Heart right ventricle (tissue), 16 donors: ENCODE results near the gene SERPINB10. TPM values are rescaled to one million over a fixed set of nuclear protein-coding genes. Genes with fewer than 3 reads are reported as not detected.

Experiments used
- ATAC-seq, 8 donors: fragments of 200-7000 bp; cut with Tn5 transposase; one replicate each; pipeline ENCODE4 v1.9.1; 2020; ENCODE audit warnings: mild to moderate bottlenecking in 8 of 8, moderate library complexity in 8 of 8, moderate number of reproducible peaks in 1 of 8
- DNase-seq, 2 donors: peaks; one replicate each; pipeline ENCODE4 v3.0.0-alpha.2; 2020
- H3K27ac ChIP-seq, 10 donors: fragments of 200-600 bp; sonication (generic) in 2 of 10; one replicate each; pipeline versions ENCODE4 v1.5.0 to v1.8.0; 2020 to 2022; ENCODE audit warnings: mild to moderate bottlenecking in 3 of 10
- H3K27me3 ChIP-seq, 7 donors: fragments of 200-600 bp; one replicate each; pipeline ENCODE4 v1.8.0; 2021 to 2022; ENCODE audit warnings: mild to moderate bottlenecking in 2 of 7
- H3K36me3 ChIP-seq, 9 donors: fragments of 200-600 bp; sonication (generic) in 1 of 9; one replicate each; pipeline versions ENCODE4 v1.5.0 to v1.8.0; 2020 to 2022; ENCODE audit warnings: mild to moderate bottlenecking in 2 of 9
- H3K4me1 ChIP-seq, 9 donors: fragments of 200-600 bp; sonication (generic) in 1 of 9; one replicate each; pipeline versions ENCODE4 v1.5.0 to v1.8.0; 2020 to 2022; ENCODE audit warnings: mild to moderate bottlenecking in 4 of 9
- H3K4me3 ChIP-seq, 10 donors: fragments of 200-600 bp; sonication (generic) in 2 of 10; one replicate each; pipeline versions ENCODE4 v1.5.0 to v1.8.0; 2020 to 2022; ENCODE audit warnings: mild to moderate bottlenecking in 7 of 10, moderate library complexity in 2 of 10
- H3K9me3 ChIP-seq, 11 donors: fragments of 200-600 bp in 10 of 11; sonication (generic) in 2 of 11; one replicate each; pipeline versions ENCODE4 v1.5.0 to v1.8.0; 2013 to 2022; ENCODE audit warnings: mild to moderate bottlenecking in 2 of 11, control low read depth in 1 of 11, moderate library complexity in 1 of 11
- WGBS, 2 donors: extraction: QIAGEN DNeasy Blood & Tissue Kit; methylation state at CpG; one replicate each; pipeline ENCODE4 v1.1.7; 2013; ENCODE audit warnings: inconsistent platforms in 1 of 2; 5-methylcytosine and 5-hydroxymethylcytosine counted together
- intact Hi-C, 10 donors: fragments of 100-400 bp; cut with DNase I; formaldehyde crosslinking; loops; one replicate each; pipeline versions ENCODE4 v1.11.1 to v1.14.2; 2022
- polyA plus RNA-seq, 2 donors: library from polyadenylated mRNA; stranded (reverse); fragments of 200-250 nt; gene quantifications; one replicate each; pipeline ENCODE4 v1.2.3, GENCODE V29; 2013
- total RNA-seq, 10 donors: library from RNA; stranded (reverse); fragmentation: NEBNext Ultra II Directional in 3 of 10; extraction: Animal tissue kit (Norgen Biotek cat#: 25700) in 3 of 10; gene quantifications; one replicate each; pipeline versions ENCODE4 v1.2.1 to v1.2.4, GENCODE V29; 2021 to 2023
- TF ChIP-seq, protein P1 (sequence below), 9 donors: fragments of 200-600 bp; sonication (generic) in 2 of 9; IDR thresholded peaks; one replicate each; pipeline versions ENCODE4 v1.5.0 to v1.8.0; 2021 to 2022; ENCODE audit warnings: antibody characterized with exemption in 9 of 9, mild to moderate bottlenecking in 5 of 9, moderate library complexity in 1 of 9
- donor health status: Arrhythmogenic right ventricular cardiomyopathy.
- donor health status: ischemic (EF 13 %, LVEDD 7.1; RV severe dilation, severe dysfunction).
- donor health status: healthy with polysubstance abuse.
- donor health status: DM: no; HTN: yes; CAD: no.
- donor health status: DM: no; HTN: no; CAD: no.
- donor health status: ischemic (EF 25% LVEDD 6.9; RV normal size, moderate dysfunction).
- donor health status: ischemic (EF 25% LVEDD 5.7; RV mildly dilated, moderate dysfunction).
- donor health status: healthy.
- donor health status: DM: yes; HTN: yes; CAD: no.
- donor health status: Ischemic cardiomyopathy.
- donor health status: ischemic (EF 35%, LVEDD 5.7; RV mildly dilated, moderate dysfunction).
- donor health status: nonischemic (EF 11% LVEDD 7.7; RV severe dilation, severe dysfunction).
- donor health status: DM: yes; HTN: yes; CAD: no.
- donor health status: PGD.
- donor health status: ischemic (EF 29% LVEDD 5.4; RV normal size, mild dysfunction).
- donor health status: nonischemic (EF 23%, LVEDD 6.1; RV moderate dilation, normal function).

SERPINB10 gene
- total and polyA plus RNA-seq, 12 donors: not detected

DNA sequence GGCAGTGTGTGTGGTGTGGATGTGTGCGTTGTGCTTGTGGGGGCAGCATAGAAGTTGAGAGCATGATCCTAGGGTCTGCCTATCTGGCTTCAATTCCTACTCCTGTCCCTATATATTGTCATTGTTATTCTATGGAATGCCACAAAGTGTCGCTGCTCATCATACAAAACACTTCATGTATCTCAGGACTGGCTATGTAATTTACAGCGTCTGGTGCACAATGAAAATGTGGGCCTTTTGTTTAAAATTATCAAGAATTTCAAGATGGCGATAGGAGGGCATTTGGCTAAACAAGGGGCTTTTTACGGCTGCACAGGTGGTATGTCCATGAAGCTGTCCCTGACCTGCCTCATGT, 16.8 kb upstream of the SERPINB10 start:
- TF ChIP-seq, protein P1, sequence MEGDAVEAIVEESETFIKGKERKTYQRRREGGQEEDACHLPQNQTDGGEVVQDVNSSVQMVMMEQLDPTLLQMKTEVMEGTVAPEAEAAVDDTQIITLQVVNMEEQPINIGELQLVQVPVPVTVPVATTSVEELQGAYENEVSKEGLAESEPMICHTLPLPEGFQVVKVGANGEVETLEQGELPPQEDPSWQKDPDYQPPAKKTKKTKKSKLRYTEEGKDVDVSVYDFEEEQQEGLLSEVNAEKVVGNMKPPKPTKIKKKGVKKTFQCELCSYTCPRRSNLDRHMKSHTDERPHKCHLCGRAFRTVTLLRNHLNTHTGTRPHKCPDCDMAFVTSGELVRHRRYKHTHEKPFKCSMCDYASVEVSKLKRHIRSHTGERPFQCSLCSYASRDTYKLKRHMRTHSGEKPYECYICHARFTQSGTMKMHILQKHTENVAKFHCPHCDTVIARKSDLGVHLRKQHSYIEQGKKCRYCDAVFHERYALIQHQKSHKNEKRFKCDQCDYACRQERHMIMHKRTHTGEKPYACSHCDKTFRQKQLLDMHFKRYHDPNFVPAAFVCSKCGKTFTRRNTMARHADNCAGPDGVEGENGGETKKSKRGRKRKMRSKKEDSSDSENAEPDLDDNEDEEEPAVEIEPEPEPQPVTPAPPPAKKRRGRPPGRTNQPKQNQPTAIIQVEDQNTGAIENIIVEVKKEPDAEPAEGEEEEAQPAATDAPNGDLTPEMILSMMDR (IDR thresholded peaks at IDR 0.05): no peak
- no peaks in the 10 kb centered on the region for H3K36me3 ChIP-seq
- no peak for DNase-seq
- 66 to 72% methylated on average over 5 of the region's 5 CpGs for WGBS, 2 donors
- peaks cover 0 to 38% (median 0%) of the 10 kb centered on the region in 9 donors for H3K4me1 ChIP-seq
- no peak overlapping the region for H3K27ac ChIP-seq
- intact Hi-C loops: no loop called here
- no peak overlapping the region for H3K4me3 ChIP-seq
- no peaks in the 10 kb centered on the region for H3K9me3 ChIP-seq
- ATAC-seq: no peak
- H3K27me3 ChIP-seq: peaks cover 0 to 3% (median 0%) of the 10 kb centered on the region in 7 donors

DNA sequence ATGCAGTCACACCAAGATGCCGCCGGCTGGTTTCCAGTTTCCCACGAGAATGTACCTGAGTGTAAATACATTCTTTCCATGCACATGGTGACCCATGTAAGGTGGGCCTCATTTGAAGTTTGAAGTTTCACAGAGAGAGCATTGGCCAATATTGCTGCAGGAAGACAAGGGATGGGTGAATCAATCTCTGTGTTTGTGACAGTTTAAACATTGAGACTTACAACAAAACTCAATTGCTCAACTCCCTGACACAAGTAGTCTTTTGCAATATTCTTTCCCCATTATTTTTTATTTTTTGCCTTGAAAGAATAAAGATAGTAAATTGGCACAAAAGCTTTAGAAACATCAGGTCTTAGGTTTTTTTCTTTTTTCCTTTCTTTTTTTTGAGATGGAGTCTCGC, 15.2 kb upstream of the SERPINB10 start:
- intact Hi-C loops: no loop called here
- Histone ChIP-seq H3K27ac (no peak overlapping the region), H3K9me3 (no peaks in the 10 kb centered on the region), H3K4me3 (no peak overlapping the region), H3K36me3 (no peaks in the 10 kb centered on the region), H3K27me3 (peaks cover 0 to 4% (median 0%) of the 10 kb centered on the region in 7 donors), H3K4me1 (peaks cover 0 to 47% (median 0%) of the 10 kb centered on the region in 9 donors)
- TF ChIP-seq, protein P1 (IDR thresholded peaks at IDR 0.05): no peak
- ATAC-seq (no peak), DNase-seq (no peak)
- 87 to 92% methylated on average over 4 of the region's 4 CpGs for WGBS, 2 donors

DNA sequence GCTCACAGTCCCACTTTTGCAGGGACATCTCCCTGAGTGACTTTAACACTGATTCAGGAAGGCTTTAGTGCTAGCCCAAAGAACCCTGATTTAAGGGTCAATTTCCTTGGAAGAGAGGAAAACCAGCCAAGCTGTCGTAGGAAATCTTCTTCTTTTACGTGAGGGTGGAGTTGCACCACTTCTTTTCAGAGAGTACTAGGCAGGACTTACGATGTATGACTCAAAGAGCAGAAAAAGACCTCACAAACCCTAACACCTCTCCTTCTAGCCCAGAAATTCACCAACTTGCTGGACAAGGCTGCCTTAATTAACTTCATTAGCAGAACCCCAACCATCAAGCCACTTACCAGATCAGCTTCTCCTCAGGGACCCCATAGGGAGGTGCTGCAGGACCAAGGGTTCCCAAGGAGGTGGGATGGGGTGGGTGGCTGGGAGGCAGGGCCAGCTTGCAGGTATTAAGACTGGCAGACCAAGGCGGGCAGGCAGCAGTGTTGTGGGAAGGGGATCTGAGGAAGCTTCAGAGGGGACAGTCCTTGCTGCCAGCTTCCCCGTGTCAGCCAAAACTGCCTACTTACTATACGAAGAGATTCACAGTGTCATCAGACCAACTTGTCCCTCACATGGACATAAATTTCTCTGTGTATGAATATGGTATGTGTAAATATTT, 13.5 kb upstream of the SERPINB10 start:
- TF ChIP-seq, protein P1 (IDR thresholded peaks at IDR 0.05): no peak
- Histone ChIP-seq H3K27ac (no peak overlapping the region), H3K4me3 (no peak overlapping the region), H3K36me3 (no peaks in the 10 kb centered on the region), H3K4me1 (peaks cover 0 to 35% (median 0%) of the 10 kb centered on the region in 9 donors), H3K27me3 (peaks cover 0 to 4% (median 0%) of the 10 kb centered on the region in 7 donors), H3K9me3 (no peaks in the 10 kb centered on the region)
- 79 to 89% methylated on average over 6 of the region's 6 CpGs for WGBS, 2 donors
- intact Hi-C loops: no loop called here
- DNase-seq (no peak), ATAC-seq (no peak)

DNA sequence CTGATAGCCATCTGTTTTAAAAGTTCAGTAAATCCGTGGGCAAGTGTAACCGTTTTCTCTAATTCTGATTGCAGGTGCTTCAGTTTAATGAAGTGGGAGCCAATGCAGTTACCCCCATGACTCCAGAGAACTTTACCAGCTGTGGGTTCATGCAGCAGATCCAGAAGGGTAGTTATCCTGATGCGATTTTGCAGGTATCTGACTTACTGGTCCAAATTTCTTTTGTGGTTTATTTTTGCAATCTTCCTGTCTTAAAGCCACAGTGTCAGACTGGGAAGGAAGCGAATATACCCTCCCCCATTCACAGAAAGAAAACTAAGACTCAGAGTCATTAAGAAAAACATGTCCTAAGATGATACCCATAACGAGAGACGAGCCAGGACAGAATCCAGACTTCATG, 12.6 kb upstream of the SERPINB10 start:
- H3K4me1 ChIP-seq: peaks cover 0 to 32% (median 0%) of the 10 kb centered on the region in 9 donors
- no peak overlapping the region for H3K4me3 ChIP-seq
- H3K9me3 ChIP-seq: no peaks in the 10 kb centered on the region
- TF ChIP-seq, protein P1 (IDR thresholded peaks at IDR 0.05): no peak
- peaks cover 0 to 4% (median 0%) of the 10 kb centered on the region in 7 donors for H3K27me3 ChIP-seq
- no peak overlapping the region for H3K27ac ChIP-seq
- ATAC-seq: no peak
- intact Hi-C loops: no loop called here
- WGBS, 2 donors: 58 to 63% methylated on average over 6 of the region's 6 CpGs
- no peaks in the 10 kb centered on the region for H3K36me3 ChIP-seq
- DNase-seq: no peak
